Measurements from ENCODE around the gene CHGA.

Gene CHGA

DNA sequence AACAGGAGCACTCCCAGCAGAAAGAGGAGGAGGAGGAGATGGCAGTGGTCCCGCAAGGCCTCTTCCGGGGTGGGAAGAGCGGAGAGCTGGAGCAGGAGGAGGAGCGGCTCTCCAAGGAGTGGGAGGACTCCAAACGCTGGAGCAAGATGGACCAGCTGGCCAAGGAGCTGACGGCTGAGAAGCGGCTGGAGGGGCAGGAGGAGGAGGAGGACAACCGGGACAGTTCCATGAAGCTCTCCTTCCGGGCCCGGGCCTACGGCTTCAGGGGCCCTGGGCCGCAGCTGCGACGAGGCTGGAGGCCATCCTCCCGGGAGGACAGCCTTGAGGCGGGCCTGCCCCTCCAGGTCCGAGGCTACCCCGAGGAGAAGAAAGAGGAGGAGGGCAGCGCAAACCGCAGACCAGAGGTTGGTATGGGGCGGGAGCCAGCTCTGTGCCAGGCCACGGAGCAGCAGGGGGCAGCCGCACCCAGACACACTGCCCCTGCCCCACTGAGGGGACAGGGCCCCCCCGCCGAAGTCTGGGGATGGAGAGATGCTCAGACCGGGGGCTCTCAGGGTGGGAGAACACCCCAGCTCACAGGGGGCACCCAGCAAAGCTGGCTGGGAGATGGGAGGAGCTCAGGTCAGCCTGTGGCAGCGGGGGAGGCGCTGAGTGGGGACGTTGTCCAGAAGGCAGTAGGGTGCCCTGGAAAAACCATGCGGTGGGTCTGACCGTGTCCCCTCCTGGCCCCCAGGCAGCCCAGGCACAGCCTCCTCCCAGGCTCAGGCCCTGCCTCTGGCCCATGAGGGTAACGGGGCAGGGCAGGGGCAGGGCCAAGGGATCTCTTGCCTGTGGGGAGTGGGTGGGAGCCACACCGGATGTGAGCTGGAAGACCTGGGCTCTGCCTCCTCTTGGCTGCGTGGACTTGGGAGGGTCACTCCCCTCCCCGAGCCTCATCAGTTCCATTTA is 9.8 kb downstream of the CHGA start:
- in situ Hi-C loops (cut with HindIII; ENCODE audit: low sequenced_read_pairs) = no loop called here
- TF ChIP-seq, protein P1, sequence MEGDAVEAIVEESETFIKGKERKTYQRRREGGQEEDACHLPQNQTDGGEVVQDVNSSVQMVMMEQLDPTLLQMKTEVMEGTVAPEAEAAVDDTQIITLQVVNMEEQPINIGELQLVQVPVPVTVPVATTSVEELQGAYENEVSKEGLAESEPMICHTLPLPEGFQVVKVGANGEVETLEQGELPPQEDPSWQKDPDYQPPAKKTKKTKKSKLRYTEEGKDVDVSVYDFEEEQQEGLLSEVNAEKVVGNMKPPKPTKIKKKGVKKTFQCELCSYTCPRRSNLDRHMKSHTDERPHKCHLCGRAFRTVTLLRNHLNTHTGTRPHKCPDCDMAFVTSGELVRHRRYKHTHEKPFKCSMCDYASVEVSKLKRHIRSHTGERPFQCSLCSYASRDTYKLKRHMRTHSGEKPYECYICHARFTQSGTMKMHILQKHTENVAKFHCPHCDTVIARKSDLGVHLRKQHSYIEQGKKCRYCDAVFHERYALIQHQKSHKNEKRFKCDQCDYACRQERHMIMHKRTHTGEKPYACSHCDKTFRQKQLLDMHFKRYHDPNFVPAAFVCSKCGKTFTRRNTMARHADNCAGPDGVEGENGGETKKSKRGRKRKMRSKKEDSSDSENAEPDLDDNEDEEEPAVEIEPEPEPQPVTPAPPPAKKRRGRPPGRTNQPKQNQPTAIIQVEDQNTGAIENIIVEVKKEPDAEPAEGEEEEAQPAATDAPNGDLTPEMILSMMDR (IDR thresholded peaks at IDR 0.05; ENCODE audit: low read depth, low read length, missing control alignments) = no peak
- H3K4me3 ChIP-seq (ENCODE audit: low read depth, low read length) = no peak overlapping the region
- no peak for DNase-seq (ENCODE audit: low read depth)

DNA sequence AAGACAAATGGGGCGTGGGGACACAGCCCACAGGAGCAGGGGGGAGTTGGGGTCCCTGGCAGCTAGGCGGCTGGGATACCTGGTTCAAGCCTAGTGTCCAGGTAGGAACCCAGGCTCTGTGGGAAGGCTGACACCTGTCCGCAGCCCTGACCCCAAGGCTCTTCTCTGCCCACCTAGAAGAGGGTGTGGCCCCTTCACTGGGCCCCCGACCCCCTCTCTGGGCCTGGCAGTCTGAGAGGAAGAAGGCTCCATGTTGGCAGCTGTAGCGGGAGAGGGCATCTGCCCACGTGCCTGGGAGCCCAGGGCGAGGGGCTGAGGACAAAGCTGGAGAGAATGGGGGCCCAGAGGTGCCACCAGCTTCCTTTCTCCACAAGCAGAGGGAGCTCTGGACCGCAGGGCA is 10.5 kb downstream of the CHGA start:
- TF ChIP-seq, protein P1 (IDR thresholded peaks at IDR 0.05; ENCODE audit: low read depth, low read length, missing control alignments) = no peak
- in situ Hi-C loops (cut with HindIII; ENCODE audit: low sequenced_read_pairs) = no loop called here

GRCh38 chr14:92934196-92935085 is 11.5 kb downstream of the CHGA start:
- no peak for DNase-seq (ENCODE audit: low read depth)
- TF ChIP-seq, protein P1 (IDR thresholded peaks at IDR 0.05; ENCODE audit: low read depth, low read length, missing control alignments) = no peak
- no peak overlapping the region for H3K4me3 ChIP-seq (ENCODE audit: low read depth, low read length)
- in situ Hi-C loops (cut with HindIII; ENCODE audit: low sequenced_read_pairs) = no loop called here

More for the DNA sequence above, 10.5 kb downstream of the CHGA start:
- H3K4me3 ChIP-seq (ENCODE audit: low read depth, low read length) = no peak overlapping the region
- no peak for DNase-seq (ENCODE audit: low read depth)

GRCh38 chr14:92935446-92935845 is 12.5 kb downstream of the CHGA start:
- TF ChIP-seq, protein P1 (IDR thresholded peaks at IDR 0.05; ENCODE audit: low read depth, low read length, missing control alignments) = no peak
- in situ Hi-C loops (cut with HindIII; ENCODE audit: low sequenced_read_pairs) = no loop called here
- no peak overlapping the region for H3K4me3 ChIP-seq (ENCODE audit: low read depth, low read length)
- DNase-seq (ENCODE audit: low read depth) = no peak

GRCh38 chr14:92936085-92936484 is 13.1 kb downstream of the CHGA start:
- H3K4me3 ChIP-seq (ENCODE audit: low read depth, low read length) = no peak overlapping the region
- in situ Hi-C loops (cut with HindIII; ENCODE audit: low sequenced_read_pairs) = no loop called here
- no peak for DNase-seq (ENCODE audit: low read depth)
- TF ChIP-seq, protein P1 (IDR thresholded peaks at IDR 0.05; ENCODE audit: low read depth, low read length, missing control alignments) = no peak
